B cell (primary cell): ENCODE results near the gene NTMT1.

ENCODE experiments used
- CTCF ChIP-seq: fragments of 200-600 bp; IDR thresholded peaks from one replicate; pipeline ENCODE4 v1.8.0; 2022; ENCODE audit warnings: antibody characterized with exemption, mild to moderate bottlenecking
- EZH2 ChIP-seq: IDR thresholded peaks from 2 replicates; pipeline ENCODE4 v1.6.1; 2012; ENCODE audit warnings: borderline replicate concordance, low read depth, mild to moderate bottlenecking, moderate library complexity, low read length; ENCODE audit not compliant: insufficient read depth, poor library complexity, severe bottlenecking

- TF ChIP-seq CTCF: no peak
- TF ChIP-seq EZH2: no peak
These were observed 29.7 kb downstream of the NTMT1 start for GRCh38 chr9:129655696-129656095.
